HG03439 (cell line): Measurements from ENCODE around the gene MINDY3.
"Not testable (repeated sequence)": the region's sequence is repeated elsewhere in the genome, so short reads cannot be mapped to it uniquely, and the experiment has no call there.

ENCODE experiments used
- ATAC-seq: cut with Tn5 transposase; IDR thresholded peaks from one replicate; pipeline ENCODE4 v1.9.1; 2021; ENCODE audit warnings: mild to moderate bottlenecking, moderate library complexity; ENCODE audit not compliant: unreplicated experiment

MINDY3 gene

GRCh38 chr10:15857107-15857575 is 3.2 kb downstream of the MINDY3 start:
- no peak for ATAC-seq

- no peak for ATAC-seq
Measured at GRCh38 chr10:15856328-15857015, 3.8 kb downstream of the MINDY3 start.

GRCh38 chr10:15853800-15854199 is 6.5 kb downstream of the MINDY3 start:
- ATAC-seq = no peak

GRCh38 chr10:15852111-15852557 is 8.2 kb downstream of the MINDY3 start:
- ATAC-seq = no peak

GRCh38 chr10:15850337-15850978 is 9.8 kb downstream of the MINDY3 start:
- not testable (repeated sequence) for ATAC-seq

GRCh38 chr10:15849316-15849715 is 11.0 kb downstream of the MINDY3 start:
- no peak for ATAC-seq

GRCh38 chr10:15847481-15847880 is 12.8 kb downstream of the MINDY3 start:
- no peak for ATAC-seq

GRCh38 chr10:15844517-15844916 is 15.8 kb downstream of the MINDY3 start:
- no peak for ATAC-seq

- ATAC-seq = no peak
Measured at GRCh38 chr10:15843695-15844094, 16.6 kb downstream of the MINDY3 start.

- ATAC-seq = no peak
Measured at GRCh38 chr10:15842556-15843169, 17.6 kb downstream of the MINDY3 start.

- ATAC-seq = no peak
Measured at GRCh38 chr10:15841696-15842095, 18.6 kb downstream of the MINDY3 start.

- no peak for ATAC-seq
Measured at GRCh38 chr10:15836807-15837206, 23.5 kb downstream of the MINDY3 start.

GRCh38 chr10:15829495-15829894 is 30.8 kb downstream of the MINDY3 start:
- no peak for ATAC-seq

GRCh38 chr10:15824498-15824897 is 35.8 kb downstream of the MINDY3 start:
- no peak for ATAC-seq

- no peak for ATAC-seq
Measured at GRCh38 chr10:15822131-15822530, 38.2 kb downstream of the MINDY3 start.

- no peak for ATAC-seq
Measured at GRCh38 chr10:15821046-15821683, 39.1 kb downstream of the MINDY3 start.

- no peak for ATAC-seq
Measured at GRCh38 chr10:15817409-15818046, 42.8 kb downstream of the MINDY3 start.

GRCh38 chr10:15815242-15815885 is 44.9 kb downstream of the MINDY3 start:
- ATAC-seq = no peak

GRCh38 chr10:15814565-15814964 is 45.7 kb downstream of the MINDY3 start:
- no peak for ATAC-seq

GRCh38 chr10:15813415-15813814 is 46.9 kb downstream of the MINDY3 start:
- ATAC-seq = no peak

- no peak for ATAC-seq
Measured at GRCh38 chr10:15809450-15809849, 50.9 kb downstream of the MINDY3 start.
